ENCODE results near the gene ZSCAN10.

The ZSCAN10 gene

GRCh38 chr16:3049921-3050481 lies 49.1 kb downstream of the ZSCAN10 start:
- H3K27ac ChIP-seq = no peak overlapping the region
- TF ChIP-seq CTCF (IDR thresholded peaks at IDR 0.05) (no peak), ZFX (IDR thresholded peaks at IDR 0.05; ENCODE audit: borderline replicate concordance) (no peak)

- no peak overlapping the region for H3K27ac ChIP-seq
- no peak for TF ChIP-seq CTCF (IDR thresholded peaks at IDR 0.05)
- TF ChIP-seq ZFX (IDR thresholded peaks at IDR 0.05; ENCODE audit: borderline replicate concordance) = no peak
Observed at GRCh38 chr16:3047387-3047720, 51.7 kb downstream of the ZSCAN10 start.

GRCh38 chr16:3046641-3047386 lies 52.3 kb downstream of the ZSCAN10 start:
- H3K27ac ChIP-seq = no peak overlapping the region
- TF ChIP-seq CTCF (IDR thresholded peaks at IDR 0.05) = no peak
- TF ChIP-seq ZFX (IDR thresholded peaks at IDR 0.05; ENCODE audit: borderline replicate concordance) = no peak

GRCh38 chr16:3045758-3046640 lies 53.1 kb downstream of the ZSCAN10 start, which contains the start of gene MMP25:
MMP25 (plus strand) TSS chr16:3046561; CDS start chr16:3046918, 357 bp downstream.
- TF ChIP-seq CTCF (IDR thresholded peaks at IDR 0.05) = no peak
- TF ChIP-seq ZFX (IDR thresholded peaks at IDR 0.05; ENCODE audit: borderline replicate concordance) = no peak
- H3K27ac ChIP-seq = peak within 1 kb of the TSS; percentile 84

GRCh38 chr16:3044708-3045107 lies 54.4 kb downstream of the ZSCAN10 start:
- peak overlapping the region; percentile 84 for H3K27ac ChIP-seq
- no peak for TF ChIP-seq ZFX (IDR thresholded peaks at IDR 0.05; ENCODE audit: borderline replicate concordance)

GRCh38 chr16:3042376-3042775 lies 56.7 kb downstream of the ZSCAN10 start:
- no peak overlapping the region for H3K27ac ChIP-seq
- no peak for TF ChIP-seq CTCF (IDR thresholded peaks at IDR 0.05)
- TF ChIP-seq ZFX (IDR thresholded peaks at IDR 0.05; ENCODE audit: borderline replicate concordance) = no peak

- no peak overlapping the region for H3K27ac ChIP-seq
- TF ChIP-seq CTCF (IDR thresholded peaks at IDR 0.05) = no peak
Observed at GRCh38 chr16:3038896-3039295, 60.2 kb downstream of the ZSCAN10 start.

Measured in 22Rv1 (cell line).